ENCODE results near the gene PCDH12.

The PCDH12 gene

GRCh38 chr5:141958113-141958512, at the start of gene PCDH12:
Gene PCDH12, minus strand, starts transcription at chr5:141958202. Its CDS starts 351 bp downstream, at chr5:141957851.
- DNase-seq: no peak

- no peak for DNase-seq
Observed at GRCh38 chr5:142007237-142007544, 49.2 kb upstream of the PCDH12 start.

GRCh38 chr5:142006363-142007236, 48.6 kb upstream of the PCDH12 start:
- no peak for DNase-seq

- DNase-seq: no peak
Observed at GRCh38 chr5:142003266-142003800, 45.3 kb upstream of the PCDH12 start.

- no peak for DNase-seq
Observed at GRCh38 chr5:142000704-142001484, 42.9 kb upstream of the PCDH12 start.

- DNase-seq: no peak
Observed at GRCh38 chr5:142000173-142000572, 42.2 kb upstream of the PCDH12 start.

GRCh38 chr5:141997358-141997960, 39.5 kb upstream of the PCDH12 start:
- DNase-seq: no peak

- no peak for DNase-seq
Observed at GRCh38 chr5:141995656-141996055, 37.7 kb upstream of the PCDH12 start.

- no peak for DNase-seq
Observed at GRCh38 chr5:141994511-141995136, 36.6 kb upstream of the PCDH12 start.

- peak; percentile 24 for DNase-seq
Observed at GRCh38 chr5:141992349-141992963, 34.5 kb upstream of the PCDH12 start.

GRCh38 chr5:141989720-141990119, 31.7 kb upstream of the PCDH12 start:
- DNase-seq: no peak

GRCh38 chr5:141986072-141986471, 28.1 kb upstream of the PCDH12 start:
- DNase-seq: no peak

GRCh38 chr5:141982626-141983025, 24.6 kb upstream of the PCDH12 start:
- no peak for DNase-seq

- DNase-seq: no peak
Observed at GRCh38 chr5:141978389-141978788, 20.4 kb upstream of the PCDH12 start.

- DNase-seq: no peak
Observed at GRCh38 chr5:141976176-141976575, 18.2 kb upstream of the PCDH12 start.

- no peak for DNase-seq
Observed at GRCh38 chr5:141973871-141974595, 16.0 kb upstream of the PCDH12 start.

- DNase-seq: no peak
Observed at GRCh38 chr5:141969783-141970771, 12.1 kb upstream of the PCDH12 start.

- DNase-seq: peak; percentile 66
Observed at GRCh38 chr5:141968914-141969608, 11.1 kb upstream of the PCDH12 start, which contains the start of gene RNF14. Gene RNF14, plus strand, starts transcription at chr5:141969105. Its CDS starts 4,484 bp downstream, at chr5:141973589.

- DNase-seq: no peak
Observed at GRCh38 chr5:141966963-141967333, 8.9 kb upstream of the PCDH12 start.

All from NCI-H1105 (cell line).